Activated CD4-positive, CD25-positive, alpha-beta regulatory T cell treated with anti-CD3 and anti-CD28 coated beads, Interleukin-2, amount 50 U/mL, for 72 hours (primary cell): ENCODE results near the gene CDKN2AIP.

ENCODE experiments used
- DNase-seq: peaks from one replicate; pipeline ENCODE4 v3.0.0; 2021

The CDKN2AIP gene

GRCh38 chr4:183444214-183445096 is at the start of gene CDKN2AIP:
Gene CDKN2AIP (plus strand): TSS chr4:183444636. CDS start chr4:183444798, 162 bp downstream.
- peak; percentile 94 for DNase-seq

DNA sequence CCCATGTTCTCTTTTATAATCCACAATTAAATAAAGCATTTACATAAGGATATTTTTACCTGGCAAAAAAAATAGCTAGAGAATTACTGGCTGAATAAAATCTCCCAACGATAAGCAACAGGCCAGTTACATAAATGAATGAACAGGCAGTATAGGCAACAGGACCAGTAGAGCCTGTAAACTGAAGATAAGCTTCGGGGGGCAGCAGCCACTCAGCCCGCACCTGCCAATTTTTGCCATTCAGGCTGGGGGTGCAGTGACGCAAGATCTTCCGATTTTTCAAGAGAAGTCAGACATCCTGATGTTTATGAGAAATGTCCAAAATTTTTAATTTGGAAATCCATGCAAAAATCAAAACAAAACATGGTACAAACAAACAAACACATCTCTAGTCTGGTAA is 49.0 kb upstream of the CDKN2AIP start:
- no peak for DNase-seq

DNA sequence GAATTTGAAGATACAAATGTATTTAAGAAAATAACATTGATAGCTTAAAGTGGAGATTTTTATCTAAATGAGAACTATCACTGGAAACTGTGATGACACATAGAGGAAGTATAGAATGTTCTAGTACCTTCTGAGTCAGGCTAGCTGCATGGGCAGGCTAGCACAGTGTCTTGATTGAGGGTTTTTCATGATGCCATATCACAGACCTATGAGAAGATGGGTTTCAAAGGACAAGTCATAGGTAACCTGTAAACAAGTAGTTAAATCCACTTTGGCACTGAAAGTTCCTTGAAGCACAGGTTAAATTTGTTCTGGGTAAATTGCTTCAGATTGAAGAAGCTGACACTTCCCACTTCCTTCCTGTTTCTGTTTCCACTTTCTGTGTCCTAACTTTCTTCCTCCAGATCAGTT is 48.2 kb upstream of the CDKN2AIP start:
- no peak for DNase-seq

DNA sequence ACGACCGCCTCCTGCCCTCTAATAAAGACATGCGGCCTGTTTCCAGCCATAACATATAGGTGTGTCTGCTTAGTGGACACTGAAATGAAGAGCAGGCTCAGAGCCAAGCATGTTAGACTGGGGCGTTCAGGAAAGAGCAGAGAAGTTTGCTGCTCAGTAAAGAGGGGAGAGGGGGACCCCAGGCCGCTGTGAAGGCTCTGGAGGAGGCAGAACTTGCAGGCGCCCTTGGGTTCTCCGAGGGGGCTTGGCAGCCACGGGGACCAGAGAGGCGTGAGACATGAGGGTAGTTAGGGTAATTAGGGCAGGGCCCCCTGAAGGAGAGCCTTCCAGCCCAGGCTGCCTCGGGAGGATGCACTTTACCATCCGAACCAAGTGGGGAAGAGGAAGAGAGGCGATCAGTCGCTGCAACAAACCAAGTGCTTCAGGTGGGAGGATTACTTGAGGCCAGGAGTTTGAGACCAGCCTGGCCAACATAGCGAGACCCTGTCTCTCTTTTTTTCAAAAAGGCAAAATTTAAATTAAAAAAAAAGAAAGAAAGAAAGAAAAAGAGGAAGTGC is 46.6 kb upstream of the CDKN2AIP start:
- DNase-seq: no peak

DNA sequence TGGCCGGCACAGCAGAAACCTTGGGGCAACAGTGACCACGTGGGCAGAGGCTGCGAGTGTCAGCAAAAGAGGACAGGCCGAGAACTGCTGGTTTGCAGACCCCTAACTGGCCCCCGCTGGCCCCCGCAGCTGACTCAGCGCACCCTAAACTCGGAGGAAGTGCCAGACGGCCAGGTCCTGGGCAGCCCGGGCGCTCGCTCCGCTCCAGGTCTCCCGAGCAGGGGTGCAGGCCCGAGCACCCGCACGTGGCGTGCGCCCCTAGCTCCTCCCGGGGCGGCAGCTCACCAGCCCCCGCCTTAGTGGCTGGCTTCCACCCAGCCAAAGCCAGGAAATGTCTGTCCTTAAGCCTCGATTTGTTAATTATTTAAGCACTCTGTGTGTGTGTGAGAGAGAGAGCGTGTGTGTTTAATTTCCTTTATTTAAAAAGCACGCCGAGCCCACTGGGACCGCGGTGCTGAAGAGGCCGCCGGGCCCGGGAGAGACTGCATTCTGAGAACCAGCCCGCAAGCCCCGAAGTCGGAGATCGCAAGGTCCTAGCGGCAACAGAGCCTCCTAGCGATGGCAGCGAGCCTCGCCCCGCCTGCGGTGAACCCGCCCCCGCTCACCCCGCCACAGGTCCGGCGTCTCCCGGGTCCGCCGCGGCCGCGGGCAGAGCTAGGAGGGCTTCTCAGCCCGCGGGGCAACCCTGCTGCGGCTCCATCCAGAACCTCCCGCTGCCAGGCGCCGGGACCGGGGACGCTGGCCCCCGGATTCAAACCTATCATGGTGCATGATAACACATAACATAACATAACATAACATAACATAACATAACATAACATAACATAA is 45.9 kb upstream of the CDKN2AIP start:
- DNase-seq: peak; percentile 65

DNA sequence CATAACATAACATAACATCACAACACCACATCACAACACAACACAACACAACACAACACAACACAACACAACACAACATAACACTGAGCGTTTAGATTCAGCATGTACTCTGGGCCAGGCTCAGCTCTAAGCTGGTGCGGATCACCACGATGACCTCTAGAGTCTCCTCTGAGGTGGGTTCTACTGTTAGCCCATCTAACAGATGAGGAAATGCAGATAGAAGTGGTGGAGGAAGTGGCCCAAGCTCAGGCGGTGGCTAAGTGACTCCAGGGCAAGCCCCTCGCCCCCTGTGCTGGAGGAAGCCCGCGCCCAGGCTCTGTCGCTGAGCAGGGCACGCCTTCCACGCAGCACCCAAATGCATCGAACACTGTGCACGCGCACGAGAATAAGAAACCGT is 45.3 kb upstream of the CDKN2AIP start:
- no peak for DNase-seq

DNA sequence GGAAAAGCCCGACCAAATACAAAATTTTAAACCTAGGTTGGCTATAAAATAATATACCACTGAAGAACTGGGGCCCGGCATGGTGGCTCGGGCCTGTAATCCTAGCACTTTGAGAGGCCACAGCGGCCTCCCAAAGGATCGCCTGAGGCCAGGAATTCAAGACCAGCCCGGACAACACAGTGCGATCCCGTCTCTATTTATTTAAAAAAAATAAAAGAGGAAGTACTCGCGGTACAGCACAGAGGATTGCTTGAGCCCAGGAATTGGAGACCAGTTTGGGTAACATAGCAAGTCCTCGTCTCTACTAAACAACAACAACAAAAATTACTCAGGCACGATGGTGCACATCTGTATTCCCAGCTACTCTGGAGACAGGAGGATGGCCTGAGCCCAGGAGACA is 44.8 kb upstream of the CDKN2AIP start:
- DNase-seq: no peak

DNA sequence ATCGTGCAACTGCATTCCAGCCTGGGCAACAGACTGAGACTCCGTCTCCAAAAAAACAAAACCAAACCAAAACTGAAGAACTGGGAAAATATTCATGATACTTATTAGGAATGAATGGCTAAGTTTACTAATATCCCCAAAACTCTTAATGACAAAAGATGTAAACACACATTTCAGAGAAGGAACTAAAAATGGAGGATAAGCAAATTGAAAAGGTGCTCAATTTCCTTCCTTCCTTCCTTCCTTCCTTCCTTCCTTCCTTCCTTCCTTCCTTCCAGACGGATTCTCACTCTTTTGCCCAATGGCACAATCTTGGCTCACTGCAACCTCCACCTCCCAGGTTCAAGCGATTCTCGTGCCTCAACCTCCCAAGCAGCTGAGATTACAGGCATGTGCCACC is 44.4 kb upstream of the CDKN2AIP start:
- DNase-seq: no peak

- no peak for DNase-seq
Observed at GRCh38 chr4:183401473-183401872, 43.0 kb upstream of the CDKN2AIP start.

DNA sequence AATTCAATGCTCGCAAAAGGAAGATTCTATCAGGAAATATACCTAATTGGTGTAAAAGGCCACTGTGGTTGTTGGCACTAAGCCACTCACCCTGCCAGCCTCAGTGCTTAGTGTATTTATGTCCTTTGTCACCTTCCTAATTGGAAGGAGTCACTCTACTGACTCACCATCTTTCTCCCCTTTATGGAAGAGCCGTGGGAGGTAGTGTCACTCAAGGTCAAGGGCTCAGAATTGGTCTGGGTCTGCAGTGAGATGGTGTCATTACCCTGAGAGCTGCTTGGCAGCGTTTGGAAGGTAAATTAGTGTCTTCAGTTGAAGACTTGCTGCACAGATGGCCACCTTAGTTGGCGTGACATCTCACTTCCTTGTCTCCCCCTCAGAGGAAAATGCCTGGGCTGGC is 41.7 kb upstream of the CDKN2AIP start:
- DNase-seq: no peak

DNA sequence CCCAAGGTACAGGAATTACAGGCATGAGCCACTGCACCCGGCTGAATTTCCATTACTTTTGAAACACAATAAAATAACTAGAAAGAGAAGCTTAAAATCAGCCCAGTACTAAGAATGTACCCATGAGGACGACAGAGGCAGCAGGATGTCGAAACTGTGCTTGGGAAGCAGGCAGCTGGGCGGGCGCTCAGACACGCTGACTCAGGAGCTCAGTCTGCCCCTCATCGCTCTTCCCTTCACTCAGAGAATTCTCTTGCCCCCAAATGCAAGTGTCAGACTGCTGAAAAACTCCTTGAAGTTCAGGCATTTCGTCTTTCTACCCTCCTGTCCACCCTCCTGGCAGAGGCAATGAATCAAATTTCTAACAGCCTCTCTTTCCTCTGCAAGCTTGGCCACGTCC is 41.0 kb upstream of the CDKN2AIP start:
- DNase-seq: no peak

GRCh38 chr4:183403961-183404360 is 40.5 kb upstream of the CDKN2AIP start:
- DNase-seq: no peak

GRCh38 chr4:183405303-183405702 is 39.1 kb upstream of the CDKN2AIP start:
- no peak for DNase-seq

GRCh38 chr4:183407128-183407585 is 37.3 kb upstream of the CDKN2AIP start:
- peak; percentile 94 for DNase-seq

GRCh38 chr4:183407635-183408464 is 36.6 kb upstream of the CDKN2AIP start:
- DNase-seq: no peak

DNA sequence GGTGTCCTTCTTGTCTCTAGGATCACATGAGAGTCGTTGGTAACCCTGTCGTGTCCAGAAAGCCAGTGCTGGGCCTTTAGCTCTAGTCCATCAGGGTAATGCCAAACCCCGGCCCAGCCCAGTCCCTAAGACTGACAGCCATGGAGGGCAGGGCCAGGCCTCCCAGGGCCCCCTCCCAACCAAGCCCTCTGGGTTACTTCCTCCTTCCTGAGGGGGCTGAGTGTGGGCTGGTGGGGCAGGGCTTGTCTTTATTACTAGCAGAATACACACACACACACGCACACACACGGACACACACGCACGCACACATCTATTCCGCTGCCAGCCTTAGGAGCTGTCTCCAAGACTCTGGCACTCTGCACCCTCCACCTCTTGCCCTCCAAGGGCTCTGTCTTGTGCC is 35.6 kb upstream of the CDKN2AIP start:
- no peak for DNase-seq

DNA sequence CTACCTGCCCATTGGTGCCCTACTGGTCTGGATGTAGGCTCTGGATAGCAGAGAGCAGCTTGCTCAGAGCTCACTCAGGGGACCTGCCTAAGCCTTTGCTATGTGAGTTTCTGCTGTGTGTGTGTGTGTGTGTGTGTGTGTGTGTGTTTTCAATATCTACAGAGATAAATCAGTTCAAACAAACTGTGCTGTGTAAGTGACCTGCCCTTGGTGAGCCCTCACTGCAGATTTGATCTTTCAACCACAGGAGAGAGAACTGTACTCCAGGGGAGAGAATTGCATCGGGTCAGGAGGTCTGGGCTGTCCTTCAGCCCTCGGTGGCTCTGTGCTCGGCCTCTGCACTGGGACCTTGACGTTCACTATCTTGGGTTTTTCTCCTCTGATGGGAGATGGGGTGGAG is 35.0 kb upstream of the CDKN2AIP start:
- DNase-seq: no peak

- no peak for DNase-seq
Observed at GRCh38 chr4:183409934-183410333, 34.5 kb upstream of the CDKN2AIP start.

- DNase-seq: no peak
Observed at GRCh38 chr4:183411291-183411861, 33.1 kb upstream of the CDKN2AIP start.

GRCh38 chr4:183412821-183413220 is 31.6 kb upstream of the CDKN2AIP start:
- no peak for DNase-seq

GRCh38 chr4:183413234-183414200 is 30.9 kb upstream of the CDKN2AIP start:
- DNase-seq: no peak
